GM12878 (cell line): Measurements from ENCODE around the gene TSHZ2. TPM values are rescaled to one million over a fixed set of nuclear protein-coding genes. Genes with fewer than 3 reads are reported as not detected.

Experiments
- ATAC-seq: fragments of 200-7000 bp; cut with Tn5 transposase; 3 replicates; pipeline ENCODE4 v1.9.1; 2020; ENCODE audit warnings: mild to moderate bottlenecking, moderate library complexity
- BruUV-seq: library from RNA; stranded (reverse); fragments of 400-500 nt; replicated peaks from 2 replicates; lab custom pipeline; 2021; lab: Mats Ljungman, UMichigan
- CTCF ChIA-PET: fragments of 300-600 bp; sonication (Branson Sonifier 250); formaldehyde crosslinking; extraction: SDS; loops from one replicate; lab custom pipeline; 2021; ENCODE audit warnings: inconsistent platforms; lab: Yijun Ruan, JAX
- POLR2A ChIA-PET: fragments of 350-600 bp; formaldehyde crosslinking; extraction: SDS; loops from one replicate; lab custom pipeline; 2021; ENCODE audit warnings: inconsistent platforms; lab: Charles Lee
- RAD21 ChIA-PET: fragments of 300-600 bp; sonication (Branson Sonifier 250); formaldehyde crosslinking; loops from one replicate; lab custom pipeline; 2023; ENCODE audit warnings: antibody characterized with exemption; ENCODE audit not compliant: unreplicated experiment; lab: Charles Lee
- SMC1A ChIA-PET: fragments of 300-600 bp; sonication (Branson Sonifier 250); formaldehyde crosslinking; loops from one replicate; lab custom pipeline; 2023; ENCODE audit not compliant: unreplicated experiment, uncharacterized antibody; lab: Charles Lee
- DNase-seq: peaks from one replicate; pipeline ENCODE4 v3.0.0-alpha.2; 2011; ENCODE audit warnings: low read depth, low spot score
- FAIRE-seq: peaks from 3 replicates; lab custom pipeline; 2011; peaks lifted over from hg19 to GRCh38; lab: Jason Lieb, UNC
- H2AFZ ChIP-seq: 2 replicates; pipeline ENCODE4 v1.6.0; 2011; ENCODE audit warnings: low read depth, low read length, control low read depth; ENCODE audit not compliant: control insufficient read depth
- H3K27ac ChIP-seq: 2 replicates; pipeline ENCODE4 v1.5.1; 2011; ENCODE audit warnings: control low read depth; ENCODE audit not compliant: control insufficient read depth, insufficient read depth
- H3K27me3 ChIP-seq, 2 experiments: replicated peaks in 1 of 2; 2 replicates each; pipeline versions ENCODE4 v1.6.0 to v1.6.1; 2011; ENCODE audit warnings: low read length in 1 of 2; ENCODE audit not compliant: control insufficient read depth in 2 of 2, insufficient read depth in 2 of 2
- H3K36me3 ChIP-seq, 2 experiments: 2 replicates each; pipeline ENCODE4 v1.5.1; 2011; ENCODE audit warnings: low read length in 1 of 2; ENCODE audit not compliant: control insufficient read depth in 2 of 2, insufficient read depth in 2 of 2
- H3K4me1 ChIP-seq: 2 replicates; pipeline ENCODE4 v1.6.1; 2011; ENCODE audit warnings: mild to moderate bottlenecking, low read length, moderate library complexity, mixed read lengths; ENCODE audit not compliant: control insufficient read depth, insufficient read depth
- H3K4me2 ChIP-seq: 2 replicates; pipeline ENCODE4 v1.6.0; 2011; ENCODE audit warnings: control low read depth; ENCODE audit not compliant: control insufficient read depth, insufficient read depth
- H3K4me3 ChIP-seq: fragments of 200-600 bp; sonication (generic); 2 replicates; pipeline ENCODE4 v1.5.1; 2016
- H3K79me2 ChIP-seq: 2 replicates; pipeline ENCODE4 v1.6.0; 2011; ENCODE audit warnings: low read length; ENCODE audit not compliant: control insufficient read depth, insufficient read depth
- H3K9ac ChIP-seq: 2 replicates; pipeline ENCODE4 v1.8.0; 2011; ENCODE audit warnings: low read length, control low read depth, mixed read lengths; ENCODE audit not compliant: control insufficient read depth, insufficient read depth
- H3K9me3 ChIP-seq: replicated peaks from 3 replicates; pipeline ENCODE4 v1.5.1; 2011; ENCODE audit warnings: mild to moderate bottlenecking, low read length; ENCODE audit not compliant: control insufficient read depth, insufficient read depth
- H4K20me1 ChIP-seq: 2 replicates; pipeline ENCODE4 v1.6.0; 2011; ENCODE audit not compliant: control insufficient read depth, insufficient read depth
- IKZF2 ChIP-seq, 2 experiments: fragments of 450-650 bp; IDR thresholded peaks; 2 replicates each; pipeline ENCODE4 v1.6.1; 2017; ENCODE audit warnings: mild to moderate bottlenecking in 2 of 2, moderate library complexity in 2 of 2
- KAT2A ChIP-seq: conservative IDR thresholded peaks from 2 replicates; pipeline ENCODE4 v1.6.1; 2011; ENCODE audit warnings: low read depth, low read length; ENCODE audit not compliant: control insufficient read depth
- KLF5 ChIP-seq: fragments of 450-650 bp; IDR thresholded peaks from 2 replicates; pipeline ENCODE4 v1.6.1; 2014; ENCODE audit warnings: mild to moderate bottlenecking; ENCODE audit not compliant: partially characterized antibody
- NBN ChIP-seq: fragments of 450-650 bp; IDR thresholded peaks from 2 replicates; pipeline ENCODE4 v1.6.1; 2016
- RAD51 ChIP-seq: fragments of 450-650 bp; IDR thresholded peaks from 2 replicates; pipeline ENCODE4 v1.6.1; 2016; ENCODE audit warnings: moderate library complexity, mild to moderate bottlenecking, inconsistent platforms
- SMC3 ChIP-seq: IDR thresholded peaks from 2 replicates; pipeline ENCODE4 v1.6.1; 2011; ENCODE audit warnings: low read length, improper control_type of control experiment, borderline replicate concordance
- SPI1 ChIP-seq: IDR thresholded peaks from 2 replicates; pipeline ENCODE4 v1.6.1; 2011; ENCODE audit warnings: low read depth, mild to moderate bottlenecking, low read length, moderate library complexity, borderline replicate concordance; ENCODE audit not compliant: insufficient read depth
- WGBS: methylation state at CpG from one replicate; pipeline ENCODE4 v1.1.6; 2016; ENCODE audit warnings: low lambda C conversion rate; ENCODE audit not compliant: insufficient replicate concordance, insufficient coverage; ENCODE audit errors: missing lambda C conversion rate; 5-methylcytosine and 5-hydroxymethylcytosine counted together
- in situ Hi-C: fragments of 300-500 bp; cut with MboI; formaldehyde crosslinking; loops from 9 replicates; pipeline ENCODE4 v1.14.3; 2018; ENCODE audit warnings: mixed read lengths
- intact Hi-C: fragments of 100-400 bp; cut with micrococcal nuclease; formaldehyde crosslinking; loops from one replicate; pipeline ENCODE4 v1.14.2; 2022; ENCODE audit not compliant: unreplicated experiment
- polyA plus RNA-seq, 11 experiments: library from polyadenylated mRNA; depleted of rRNA in 4 of 11; unstranded in 6 of 11; stranded (reverse) in 5 of 11; fragments of >200 nt; fragmentation: Nextera tagmentation in 4 of 11; fragmentation: Illumina TruSeq in 1 of 11; extraction: Ambion mirVana in 4 of 11; extraction: Trizol in 1 of 11; gene quantifications; 1 replicate in 1 of 11; 2 replicates in 10 of 11; pipeline versions ENCODE4 v1.2.1 to v1.2.3, GENCODE V29; 2011 to 2016; ENCODE audit warnings: inconsistent platforms in 2 of 11, missing spikeins in 2 of 11, low read depth in 1 of 11
- total RNA-seq, 4 experiments: library from RNA; depleted of rRNA in 3 of 4; stranded (reverse); fragments of >200 nt in 3 of 4; fragmentation: Illumina TruSeq in 1 of 4; extraction: Trizol in 1 of 4; gene quantifications; 2 replicates each; pipeline versions ENCODE4 v1.2.1 to v1.2.3, GENCODE V29; 2013 to 2021
- TF ChIP-seq, protein P1 (sequence below): IDR thresholded peaks from 2 replicates; pipeline ENCODE4 v1.6.1; 2012; ENCODE audit warnings: low read length, inconsistent platforms
- TF ChIP-seq, protein P2 (sequence below): fragments of 450-650 bp; conservative IDR thresholded peaks from 2 replicates; pipeline ENCODE4 v1.6.1; 2017; ENCODE audit warnings: mild to moderate bottlenecking, moderate library complexity
- TF ChIP-seq, protein P3 (sequence below), 3 experiments: IDR thresholded peaks in 2 of 3; conservative IDR thresholded peaks in 1 of 3; 2 replicates each; pipeline ENCODE4 v1.5.1; 2011; ENCODE audit warnings: low read depth in 3 of 3, low read length in 3 of 3, mild to moderate bottlenecking in 3 of 3, control low read depth in 2 of 3, moderate library complexity in 2 of 3, inconsistent platforms in 1 of 3, mixed read lengths in 1 of 3; ENCODE audit not compliant: control insufficient read depth in 2 of 3, insufficient read depth in 1 of 3; ENCODE audit errors: extremely low read depth in 1 of 3

The TSHZ2 gene
- total and polyA plus RNA-seq, 10 of the 15 experiments (the other 5 are each of a cell fraction or from before 2014, with no cell fraction given): 0.01 to 0.86 (median 0.13) TPM; not detected in 2

DNA sequence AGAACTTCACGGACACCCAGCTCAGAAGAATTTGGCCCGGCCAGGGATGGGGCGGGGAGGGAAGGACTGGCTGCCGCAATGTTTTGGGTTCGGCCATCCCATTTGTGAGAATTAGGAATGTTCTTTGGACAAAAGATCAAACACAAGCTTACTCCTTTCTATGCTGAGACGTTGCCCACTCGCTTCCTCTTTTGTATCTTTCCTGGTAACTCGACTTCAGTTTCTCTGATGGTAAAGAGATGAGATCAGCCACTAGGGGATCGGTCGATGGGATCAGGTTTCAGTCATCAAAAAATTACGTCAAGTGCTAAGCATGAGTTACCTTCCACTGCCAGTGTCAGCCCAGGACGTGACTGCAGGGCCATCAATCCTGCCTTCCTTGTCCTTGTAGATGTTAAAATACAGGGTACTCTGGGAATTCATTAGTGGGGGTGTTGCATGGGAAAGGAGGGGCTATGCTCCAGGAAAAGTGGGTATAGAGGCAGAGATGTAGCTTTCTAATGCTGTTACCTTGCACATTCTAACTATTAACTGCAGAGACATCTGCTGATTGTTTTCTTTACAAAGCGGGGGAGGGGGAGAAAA, 190.2 kb downstream of the TSHZ2 start:
- SMC1A ChIA-PET: no interaction called here
- Histone ChIP-seq H3K79me2 (no peaks in the 10 kb centered on the region), H2AFZ (no peak overlapping the region), H3K27me3 (no peaks in the 10 kb centered on the region), H4K20me1 (no peaks in the 10 kb centered on the region), H3K4me3 (no peak overlapping the region), H3K9me3 (peaks cover 4% of the 10 kb centered on the region; the same call in 2 of the 3 replicates), H3K4me2 (no peak overlapping the region), H3K27ac (no peak overlapping the region), H3K9ac (no peak overlapping the region), H3K36me3 (no peaks in the 10 kb centered on the region), H3K4me1 (peaks cover 14% of the 10 kb centered on the region)
- no peak for ATAC-seq
- DNase-seq: no peak
- RAD21 ChIA-PET: no interaction called here
- TF ChIP-seq NBN (no peak), RAD51 (no peak), KAT2A (no peak), IKZF2 (IDR thresholded peaks at IDR 0.05) (peak in 1 of 2 experiments; percentile 16; a peak in 1 of 4 replicates), KLF5 (no peak), SMC3 (no peak), SPI1 (peak; percentile 47; the same call in 1 of the 2 replicates)
- TF ChIP-seq, protein P1, sequence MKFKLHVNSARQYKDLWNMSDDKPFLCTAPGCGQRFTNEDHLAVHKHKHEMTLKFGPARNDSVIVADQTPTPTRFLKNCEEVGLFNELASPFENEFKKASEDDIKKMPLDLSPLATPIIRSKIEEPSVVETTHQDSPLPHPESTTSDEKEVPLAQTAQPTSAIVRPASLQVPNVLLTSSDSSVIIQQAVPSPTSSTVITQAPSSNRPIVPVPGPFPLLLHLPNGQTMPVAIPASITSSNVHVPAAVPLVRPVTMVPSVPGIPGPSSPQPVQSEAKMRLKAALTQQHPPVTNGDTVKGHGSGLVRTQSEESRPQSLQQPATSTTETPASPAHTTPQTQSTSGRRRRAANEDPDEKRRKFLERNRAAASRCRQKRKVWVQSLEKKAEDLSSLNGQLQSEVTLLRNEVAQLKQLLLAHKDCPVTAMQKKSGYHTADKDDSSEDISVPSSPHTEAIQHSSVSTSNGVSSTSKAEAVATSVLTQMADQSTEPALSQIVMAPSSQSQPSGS: 0 out of 2 replicates have a peak, but pooled peaks have one; percentile 25
- TF ChIP-seq, protein P2, sequence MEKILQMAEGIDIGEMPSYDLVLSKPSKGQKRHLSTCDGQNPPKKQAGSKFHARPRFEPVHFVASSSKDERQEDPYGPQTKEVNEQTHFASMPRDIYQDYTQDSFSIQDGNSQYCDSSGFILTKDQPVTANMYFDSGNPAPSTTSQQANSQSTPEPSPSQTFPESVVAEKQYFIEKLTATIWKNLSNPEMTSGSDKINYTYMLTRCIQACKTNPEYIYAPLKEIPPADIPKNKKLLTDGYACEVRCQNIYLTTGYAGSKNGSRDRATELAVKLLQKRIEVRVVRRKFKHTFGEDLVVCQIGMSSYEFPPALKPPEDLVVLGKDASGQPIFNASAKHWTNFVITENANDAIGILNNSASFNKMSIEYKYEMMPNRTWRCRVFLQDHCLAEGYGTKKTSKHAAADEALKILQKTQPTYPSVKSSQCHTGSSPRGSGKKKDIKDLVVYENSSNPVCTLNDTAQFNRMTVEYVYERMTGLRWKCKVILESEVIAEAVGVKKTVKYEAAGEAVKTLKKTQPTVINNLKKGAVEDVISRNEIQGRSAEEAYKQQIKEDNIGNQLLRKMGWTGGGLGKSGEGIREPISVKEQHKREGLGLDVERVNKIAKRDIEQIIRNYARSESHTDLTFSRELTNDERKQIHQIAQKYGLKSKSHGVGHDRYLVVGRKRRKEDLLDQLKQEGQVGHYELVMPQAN: no peak
- TF ChIP-seq, protein P3, sequence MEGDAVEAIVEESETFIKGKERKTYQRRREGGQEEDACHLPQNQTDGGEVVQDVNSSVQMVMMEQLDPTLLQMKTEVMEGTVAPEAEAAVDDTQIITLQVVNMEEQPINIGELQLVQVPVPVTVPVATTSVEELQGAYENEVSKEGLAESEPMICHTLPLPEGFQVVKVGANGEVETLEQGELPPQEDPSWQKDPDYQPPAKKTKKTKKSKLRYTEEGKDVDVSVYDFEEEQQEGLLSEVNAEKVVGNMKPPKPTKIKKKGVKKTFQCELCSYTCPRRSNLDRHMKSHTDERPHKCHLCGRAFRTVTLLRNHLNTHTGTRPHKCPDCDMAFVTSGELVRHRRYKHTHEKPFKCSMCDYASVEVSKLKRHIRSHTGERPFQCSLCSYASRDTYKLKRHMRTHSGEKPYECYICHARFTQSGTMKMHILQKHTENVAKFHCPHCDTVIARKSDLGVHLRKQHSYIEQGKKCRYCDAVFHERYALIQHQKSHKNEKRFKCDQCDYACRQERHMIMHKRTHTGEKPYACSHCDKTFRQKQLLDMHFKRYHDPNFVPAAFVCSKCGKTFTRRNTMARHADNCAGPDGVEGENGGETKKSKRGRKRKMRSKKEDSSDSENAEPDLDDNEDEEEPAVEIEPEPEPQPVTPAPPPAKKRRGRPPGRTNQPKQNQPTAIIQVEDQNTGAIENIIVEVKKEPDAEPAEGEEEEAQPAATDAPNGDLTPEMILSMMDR (IDR thresholded peaks at IDR 0.05 in 2 of 3, conservative IDR thresholded peaks at IDR 0.05 in 1 of 3; ENCODE audit: control insufficient read depth in 2 of 3, extremely low read depth in 1 of 3, insufficient read depth in 1 of 3, low read depth in 3 of 3, low read length in 3 of 3): no peak
- CTCF ChIA-PET: no interaction called here
- 6% methylated on average over 13 of the region's 13 CpGs for WGBS
- in situ Hi-C loops (no loop called here), intact Hi-C loops (no loop called here)
- no peak for FAIRE-seq
- BruUV-seq: no TSS peak
- POLR2A ChIA-PET: no interaction called here
